SK-N-SH (cell line): Measurements from ENCODE around the gene KCNK16. TPM values are rescaled to one million over a fixed set of nuclear protein-coding genes. Genes with fewer than 3 reads are reported as not detected.

Source experiments
- CTCF ChIA-PET: fragments of 300-600, 350-600 bp; formaldehyde crosslinking; extraction: SDS; loops from one replicate; lab custom pipeline; 2021; lab: Yijun Ruan, JAX
- POLR2A ChIA-PET: fragments of 350-600 bp; sonication (Branson Sonifier 250); formaldehyde crosslinking; extraction: SDS; loops from one replicate; lab custom pipeline; 2020; ENCODE audit warnings: antibody characterized with exemption, inconsistent platforms; lab: Yijun Ruan, JAX
- DNase-seq: peaks from one replicate; pipeline ENCODE4 v3.0.0; 2012
- H2AFZ ChIP-seq: fragments of 200-600 bp; sonication (generic); 2 replicates; pipeline ENCODE4 v1.8.1; 2016; ENCODE audit warnings: antibody characterized with exemption, mild to moderate bottlenecking, low read depth
- H3F3A ChIP-seq: fragments of 200-600 bp; sonication (generic); replicated peaks from 2 replicates; pipeline ENCODE3; 2016; ENCODE audit warnings: antibody characterized with exemption, mild to moderate bottlenecking; ENCODE audit not compliant: insufficient read depth
- H3K27ac ChIP-seq, 2 experiments: fragments of 200-500 bp in 1 of 2; fragments of 200-600 bp in 1 of 2; sonication (Bioruptor generic) in 1 of 2; sonication (generic), shearing (Covaris generic) in 1 of 2; 2 replicates each; pipeline versions ENCODE4 v1.5.1 to v1.6.1; 2014 to 2016; ENCODE audit warnings: low read depth in 2 of 2, inconsistent platforms in 1 of 2, low read length in 1 of 2, mild to moderate bottlenecking in 1 of 2, mixed read lengths in 1 of 2
- H3K27me3 ChIP-seq: fragments of 200-600 bp; sonication (generic), shearing (Covaris generic); 2 replicates; pipeline ENCODE4 v1.6.1; 2016; ENCODE audit warnings: mixed run types; ENCODE audit not compliant: insufficient read depth
- H3K36me3 ChIP-seq, 2 experiments: fragments of 200-500 bp in 1 of 2; fragments of 200-600 bp in 1 of 2; sonication (Bioruptor generic) in 1 of 2; sonication (generic) in 1 of 2; replicated peaks in 1 of 2; 2 replicates each; pipeline versions ENCODE3 to v1.5.1; 2014 to 2016; ENCODE audit warnings: low read length in 1 of 2, mild to moderate bottlenecking in 1 of 2; ENCODE audit not compliant: insufficient read depth in 2 of 2, control insufficient read depth in 1 of 2
- H3K4me1 ChIP-seq, 2 experiments: fragments of 200-500 bp in 1 of 2; fragments of 200-600 bp in 1 of 2; sonication (Bioruptor generic) in 1 of 2; sonication (generic), shearing (Covaris generic) in 1 of 2; 2 replicates each; pipeline versions ENCODE4 v1.5.1 to v1.6.1; 2014 to 2016; ENCODE audit warnings: low read depth in 1 of 2, low read length in 1 of 2, mixed run types in 1 of 2; ENCODE audit not compliant: insufficient read depth in 2 of 2, control insufficient read depth in 1 of 2
- H3K4me2 ChIP-seq: fragments of 200-600 bp; sonication (generic), shearing (Covaris generic); 2 replicates; pipeline ENCODE4 v1.6.1; 2017; ENCODE audit warnings: mixed run types
- H3K4me3 ChIP-seq, 2 experiments: fragments of 200-500 bp in 1 of 2; fragments of 200-600 bp in 1 of 2; sonication (Bioruptor generic) in 1 of 2; sonication (generic), shearing (Covaris generic) in 1 of 2; 2 replicates each; pipeline versions ENCODE4 v1.5.1 to v1.8.1; 2014 to 2016; ENCODE audit warnings: low read depth in 2 of 2, inconsistent platforms in 1 of 2, low read length in 1 of 2, mild to moderate bottlenecking in 1 of 2, mixed read lengths in 1 of 2, moderate library complexity in 1 of 2
- H3K79me2 ChIP-seq: fragments of 200-600 bp; sonication (generic); 2 replicates; pipeline ENCODE4 v1.8.1; 2017; ENCODE audit warnings: mild to moderate bottlenecking; ENCODE audit not compliant: insufficient read depth
- H3K9ac ChIP-seq: fragments of 200-600 bp; sonication (generic); 2 replicates; pipeline ENCODE4 v1.6.1; 2017; ENCODE audit warnings: mixed run types
- H3K9me2 ChIP-seq: fragments of 200-600 bp; sonication (generic); 2 replicates; pipeline ENCODE4 v1.6.1; 2017; ENCODE audit warnings: mixed run types
- H3K9me3 ChIP-seq: fragments of 200-600 bp; sonication (generic); 2 replicates; pipeline ENCODE4 v1.6.1; 2017; ENCODE audit warnings: mixed run types, mild to moderate bottlenecking, moderate library complexity
- H4K20me1 ChIP-seq: fragments of 200-600 bp; sonication (generic); 2 replicates; pipeline ENCODE4 v1.6.1; 2017; ENCODE audit warnings: mild to moderate bottlenecking, mixed run types; ENCODE audit not compliant: insufficient read depth
- EP300 ChIP-seq, 2 experiments: IDR thresholded peaks; 2 replicates each; pipeline versions ENCODE4 v1.4.0 to v1.6.1; 2012; ENCODE audit warnings: borderline replicate concordance in 1 of 2, low read depth in 1 of 2, low read length in 1 of 2
- FOXJ3 ChIP-seq: sonication (generic); formaldehyde crosslinking; IDR thresholded peaks from 2 replicates; pipeline ENCODE4 v1.5.1; 2020; ENCODE audit warnings: mild to moderate bottlenecking, missing genetic modification reagents
- GATA2 ChIP-seq: sonication (generic); formaldehyde crosslinking; IDR thresholded peaks from 2 replicates; pipeline ENCODE4 v1.5.0; 2020; ENCODE audit warnings: mild to moderate bottlenecking, missing genetic modification reagents
- NFIC ChIP-seq: IDR thresholded peaks from 2 replicates; pipeline ENCODE4 v1.4.0; 2012; ENCODE audit warnings: borderline replicate concordance
- WGBS: methylation state at CpG from one replicate; pipeline ENCODE4 v1.1.6; 2017; ENCODE audit warnings: low lambda C conversion rate; 5-methylcytosine and 5-hydroxymethylcytosine counted together
- polyA plus RNA-seq, 3 experiments: library from polyadenylated mRNA; depleted of rRNA; stranded (reverse); fragments of >200 nt; gene quantifications; 2 replicates each; pipeline ENCODE4 v1.2.3, GENCODE V29; 2012
- TF ChIP-seq, protein P1 (sequence below): IDR thresholded peaks from 2 replicates; pipeline ENCODE4 v1.4.0; 2012; ENCODE audit warnings: low read depth, borderline replicate concordance
- TF ChIP-seq, protein P2 (sequence below): fragments of 150-350 bp; IDR thresholded peaks from 2 replicates; pipeline ENCODE4 v1.6.1; 2017; ENCODE audit warnings: antibody characterized with exemption, low read length, low read depth, borderline replicate concordance

The KCNK16 gene
- polyA plus RNA-seq, 1 of the 3 experiments (the other 2 are of a cell fraction), result not detected

DNA sequence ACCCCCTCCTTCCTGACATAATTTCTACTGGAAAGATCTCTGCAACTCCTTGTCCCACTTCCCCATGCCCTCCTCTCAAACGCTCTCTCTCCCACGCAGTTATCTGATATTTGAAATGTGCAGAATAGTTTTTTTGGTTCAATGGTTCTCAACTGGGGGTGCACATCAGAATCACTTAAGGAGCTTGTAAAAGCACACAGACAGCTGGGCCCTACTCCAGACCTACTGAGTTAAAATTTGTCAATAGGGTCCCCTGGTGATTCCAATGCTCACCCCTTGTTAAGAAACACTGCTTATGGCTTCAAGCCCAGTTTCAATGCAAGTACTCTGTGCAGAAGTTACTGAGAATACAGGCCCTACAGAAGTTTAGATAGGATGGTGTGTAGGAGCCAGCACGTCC lies 45.2 kb upstream of the KCNK16 start:
- H3K27ac ChIP-seq, result no peak overlapping the region
- H4K20me1 ChIP-seq, result no peaks in the 10 kb centered on the region
- ChIA-PET CTCF (interaction anchor here (1.0 to 1.8 kb wide), 4 partner anchors 8 to 526 kb away, joined by 4 to 7 read pairs (median 5); no protein-coding TSS in a partner anchor), POLR2A (no interaction called here)
- H2AFZ ChIP-seq, result no peak overlapping the region
- no peaks in the 10 kb centered on the region for H3K36me3 ChIP-seq
- no peaks in the 10 kb centered on the region for H3K27me3 ChIP-seq
- H3K4me1 ChIP-seq, result peaks cover 0 to 22% of the 10 kb centered on the region in 2 experiments; a peak in 1 of 4 replicates
- H3F3A ChIP-seq, result no peaks in the 10 kb centered on the region
- no peak for TF ChIP-seq GATA2 (CRISPR knock-in tag)
- no peak for TF ChIP-seq NFIC
- TF ChIP-seq, protein P1, sequence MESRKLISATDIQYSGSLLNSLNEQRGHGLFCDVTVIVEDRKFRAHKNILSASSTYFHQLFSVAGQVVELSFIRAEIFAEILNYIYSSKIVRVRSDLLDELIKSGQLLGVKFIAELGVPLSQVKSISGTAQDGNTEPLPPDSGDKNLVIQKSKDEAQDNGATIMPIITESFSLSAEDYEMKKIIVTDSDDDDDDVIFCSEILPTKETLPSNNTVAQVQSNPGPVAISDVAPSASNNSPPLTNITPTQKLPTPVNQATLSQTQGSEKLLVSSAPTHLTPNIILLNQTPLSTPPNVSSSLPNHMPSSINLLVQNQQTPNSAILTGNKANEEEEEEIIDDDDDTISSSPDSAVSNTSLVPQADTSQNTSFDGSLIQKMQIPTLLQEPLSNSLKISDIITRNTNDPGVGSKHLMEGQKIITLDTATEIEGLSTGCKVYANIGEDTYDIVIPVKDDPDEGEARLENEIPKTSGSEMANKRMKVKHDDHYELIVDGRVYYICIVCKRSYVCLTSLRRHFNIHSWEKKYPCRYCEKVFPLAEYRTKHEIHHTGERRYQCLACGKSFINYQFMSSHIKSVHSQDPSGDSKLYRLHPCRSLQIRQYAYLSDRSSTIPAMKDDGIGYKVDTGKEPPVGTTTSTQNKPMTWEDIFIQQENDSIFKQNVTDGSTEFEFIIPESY, result no peak
- TF ChIP-seq EP300 (IDR thresholded peaks at IDR 0.05; ENCODE audit: borderline replicate concordance in 1 of 2, low read depth in 1 of 2, low read length in 1 of 2), result no peak
- no peak for DNase-seq
- no peak overlapping the region for H3K4me3 ChIP-seq
- no peak overlapping the region for H3K4me2 ChIP-seq
- 59% methylated on average over 3 of the region's 3 CpGs for WGBS
- H3K9me2 ChIP-seq, result no peaks in the 10 kb centered on the region
- no peaks in the 10 kb centered on the region for H3K79me2 ChIP-seq
- H3K9ac ChIP-seq, result no peak overlapping the region
- no peaks in the 10 kb centered on the region for H3K9me3 ChIP-seq

DNA sequence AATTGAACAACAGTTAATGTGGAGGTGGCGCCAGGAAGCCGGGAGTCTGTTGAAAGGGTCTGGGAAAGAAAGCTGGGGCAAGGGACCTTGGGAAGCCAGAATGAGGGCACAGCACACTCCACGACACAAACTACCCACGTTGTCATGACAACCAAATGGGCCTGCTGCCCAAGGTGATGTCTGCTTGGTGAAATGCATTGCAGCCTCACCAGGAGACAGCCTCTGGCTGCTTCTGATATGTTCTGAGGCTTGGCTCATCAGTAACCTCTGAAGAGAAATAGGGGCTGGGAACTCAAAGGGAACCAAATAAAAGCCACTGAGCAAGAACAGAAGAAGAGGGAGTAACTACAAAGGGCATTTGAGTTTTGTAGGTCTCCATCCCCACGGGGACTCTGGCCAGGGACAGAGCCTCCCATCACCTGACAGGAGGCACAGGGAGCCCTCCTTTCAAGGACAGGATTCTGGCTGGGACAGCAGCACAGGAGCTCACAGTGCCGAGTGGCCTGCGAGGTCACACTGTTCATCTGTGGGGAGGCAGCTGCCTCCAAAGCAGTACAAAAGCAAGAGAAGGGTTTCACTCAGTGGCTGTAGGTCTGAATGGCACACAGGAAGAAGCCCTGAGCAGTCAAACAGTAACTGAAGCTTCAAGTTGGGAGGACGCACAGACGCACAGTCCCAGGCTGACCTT lies 44.6 kb upstream of the KCNK16 start:
- Histone ChIP-seq H3K4me2 (no peak overlapping the region), H3K27ac (no peak overlapping the region; a peak in 1 of 4 replicates), H4K20me1 (no peaks in the 10 kb centered on the region), H3K9ac (no peak overlapping the region), H3K4me1 (peaks cover 0 to 25% of the 10 kb centered on the region in 2 experiments; a peak in 1 of 4 replicates), H3K9me3 (no peaks in the 10 kb centered on the region), H2AFZ (no peak overlapping the region), H3K4me3 (no peak overlapping the region), H3F3A (no peaks in the 10 kb centered on the region), H3K9me2 (no peaks in the 10 kb centered on the region), H3K27me3 (no peaks in the 10 kb centered on the region), H3K79me2 (no peaks in the 10 kb centered on the region), H3K36me3 (no peaks in the 10 kb centered on the region)
- ChIA-PET POLR2A (no interaction called here), CTCF (interaction anchor here (0.8 to 1.8 kb wide), 5 partner anchors 9 to 1668 kb away, joined by 3 to 7 read pairs (median 3); no protein-coding TSS in a partner anchor)
- 39% methylated on average over 7 of the region's 9 CpGs for WGBS
- TF ChIP-seq, protein P2, sequence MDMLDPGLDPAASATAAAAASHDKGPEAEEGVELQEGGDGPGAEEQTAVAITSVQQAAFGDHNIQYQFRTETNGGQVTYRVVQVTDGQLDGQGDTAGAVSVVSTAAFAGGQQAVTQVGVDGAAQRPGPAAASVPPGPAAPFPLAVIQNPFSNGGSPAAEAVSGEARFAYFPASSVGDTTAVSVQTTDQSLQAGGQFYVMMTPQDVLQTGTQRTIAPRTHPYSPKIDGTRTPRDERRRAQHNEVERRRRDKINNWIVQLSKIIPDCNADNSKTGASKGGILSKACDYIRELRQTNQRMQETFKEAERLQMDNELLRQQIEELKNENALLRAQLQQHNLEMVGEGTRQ, result no peak
- no peak for TF ChIP-seq FOXJ3
- TF ChIP-seq, protein P1, result no peak
- peak; percentile 56 for DNase-seq
